Measurements from ENCODE around the gene CSMD2.

CSMD2 gene

GRCh38 chr1:33710967-33711366 is 454.1 kb downstream of the CSMD2 start:
- DNase-seq: no peak

GRCh38 chr1:33709783-33710718 is 455.0 kb downstream of the CSMD2 start:
- no peak for DNase-seq

GRCh38 chr1:33709174-33709782 is 455.8 kb downstream of the CSMD2 start:
- DNase-seq: no peak

- DNase-seq: no peak
Measured at GRCh38 chr1:33706634-33707255, 458.3 kb downstream of the CSMD2 start.

GRCh38 chr1:33703464-33703863 is 461.6 kb downstream of the CSMD2 start:
- no peak for DNase-seq

- DNase-seq: no peak
Measured at GRCh38 chr1:33698361-33699035, 466.5 kb downstream of the CSMD2 start.

GRCh38 chr1:33697816-33698215 is 467.2 kb downstream of the CSMD2 start:
- DNase-seq: no peak

GRCh38 chr1:33696962-33697361 is 468.1 kb downstream of the CSMD2 start:
- DNase-seq: no peak

- no peak for DNase-seq
Measured at GRCh38 chr1:33696311-33696710, 468.7 kb downstream of the CSMD2 start.

GRCh38 chr1:33692206-33693188 is 472.5 kb downstream of the CSMD2 start:
- no peak for DNase-seq

- no peak for DNase-seq
Measured at GRCh38 chr1:33687000-33687399, 478.0 kb downstream of the CSMD2 start.

- DNase-seq: no peak
Measured at GRCh38 chr1:33686551-33686950, 478.5 kb downstream of the CSMD2 start.

- DNase-seq: no peak
Measured at GRCh38 chr1:33685256-33685655, 479.8 kb downstream of the CSMD2 start.

GRCh38 chr1:33684396-33685179 is 480.4 kb downstream of the CSMD2 start:
- DNase-seq: no peak

GRCh38 chr1:33683913-33684312 is 481.1 kb downstream of the CSMD2 start:
- DNase-seq: no peak

- no peak for DNase-seq
Measured at GRCh38 chr1:33682371-33682770, 482.7 kb downstream of the CSMD2 start.

GRCh38 chr1:33680281-33680840 is 484.7 kb downstream of the CSMD2 start:
- no peak for DNase-seq

- no peak for DNase-seq
Measured at GRCh38 chr1:33670567-33670966, 494.5 kb downstream of the CSMD2 start.

GRCh38 chr1:33668695-33669094 is 496.3 kb downstream of the CSMD2 start:
- no peak for DNase-seq

GRCh38 chr1:33667386-33668282 is 497.4 kb downstream of the CSMD2 start:
- DNase-seq: no peak

Data from T-helper 9 cell (primary cell).